ENCODE measurements around the gene SORCS2. TPM values are rescaled to one million over a fixed set of nuclear protein-coding genes. Genes with fewer than 3 reads are reported as not detected.
A peak's percentile ranks its signal among the peaks of the same experiment; 100 is the strongest.

Gene SORCS2
- total and polyA plus RNA-seq, 7 donors, result 0.18 to 1.5 (median 0.36) TPM

DNA sequence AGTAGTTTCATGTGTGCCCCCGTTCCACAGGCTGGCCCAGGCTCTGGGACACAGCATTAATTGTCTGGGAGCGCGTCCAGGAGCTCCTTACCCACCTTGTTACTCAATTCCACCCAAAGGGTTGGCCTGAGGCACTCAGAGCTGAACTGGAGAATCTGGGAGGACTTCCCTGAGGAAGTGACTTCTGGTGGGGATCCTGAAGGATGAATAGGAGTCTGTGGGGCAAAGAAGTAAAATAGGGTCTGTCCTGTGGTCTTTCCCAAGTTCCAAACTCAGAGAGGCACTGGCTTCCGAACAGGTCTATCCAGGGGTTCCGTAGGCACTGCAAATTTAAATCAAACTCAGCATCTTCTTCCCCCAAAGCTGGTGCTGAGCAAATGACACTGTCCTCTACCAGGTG is 543.1 kb downstream of the SORCS2 start:
- H3K9me3 ChIP-seq, result no peaks in the 10 kb centered on the region
- H3K4me1 ChIP-seq, result no peaks in the 10 kb centered on the region
- intact Hi-C loops (cut with DNase I), result no loop called here
- 95 to 96% (median 96%) methylated on average over 5 of the region's 5 CpGs for WGBS, 3 donors
- ATAC-seq (no peak), DNase-seq (no peak)
- H3K27me3 ChIP-seq (ENCODE audit: insufficient read depth in 3 of 3, low read length in 2 of 3), result peaks cover 0 to 1% (median 0%) of the 10 kb centered on the region in 3 donors
- H3K36me3 ChIP-seq (ENCODE audit: insufficient read depth in 1 of 2, low read depth in 1 of 2), result no peaks in the 10 kb centered on the region
- TF ChIP-seq, protein P1, sequence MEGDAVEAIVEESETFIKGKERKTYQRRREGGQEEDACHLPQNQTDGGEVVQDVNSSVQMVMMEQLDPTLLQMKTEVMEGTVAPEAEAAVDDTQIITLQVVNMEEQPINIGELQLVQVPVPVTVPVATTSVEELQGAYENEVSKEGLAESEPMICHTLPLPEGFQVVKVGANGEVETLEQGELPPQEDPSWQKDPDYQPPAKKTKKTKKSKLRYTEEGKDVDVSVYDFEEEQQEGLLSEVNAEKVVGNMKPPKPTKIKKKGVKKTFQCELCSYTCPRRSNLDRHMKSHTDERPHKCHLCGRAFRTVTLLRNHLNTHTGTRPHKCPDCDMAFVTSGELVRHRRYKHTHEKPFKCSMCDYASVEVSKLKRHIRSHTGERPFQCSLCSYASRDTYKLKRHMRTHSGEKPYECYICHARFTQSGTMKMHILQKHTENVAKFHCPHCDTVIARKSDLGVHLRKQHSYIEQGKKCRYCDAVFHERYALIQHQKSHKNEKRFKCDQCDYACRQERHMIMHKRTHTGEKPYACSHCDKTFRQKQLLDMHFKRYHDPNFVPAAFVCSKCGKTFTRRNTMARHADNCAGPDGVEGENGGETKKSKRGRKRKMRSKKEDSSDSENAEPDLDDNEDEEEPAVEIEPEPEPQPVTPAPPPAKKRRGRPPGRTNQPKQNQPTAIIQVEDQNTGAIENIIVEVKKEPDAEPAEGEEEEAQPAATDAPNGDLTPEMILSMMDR (IDR thresholded peaks at IDR 0.05), result no peak
- no peak overlapping the region for H3K4me3 ChIP-seq
- H3K27ac ChIP-seq, result no peak overlapping the region

- Histone ChIP-seq H3K27ac (no peak overlapping the region), H3K4me3 (no peak overlapping the region), H3K27me3 (ENCODE audit: insufficient read depth in 3 of 3, low read length in 2 of 3) (peaks cover 0 to 1% (median 0%) of the 10 kb centered on the region in 3 donors), H3K36me3 (ENCODE audit: insufficient read depth in 1 of 2, low read depth in 1 of 2) (no peaks in the 10 kb centered on the region), H3K4me1 (no peaks in the 10 kb centered on the region), H3K9me3 (no peaks in the 10 kb centered on the region)
- 89 to 94% (median 94%) methylated on average over 8 of the region's 8 CpGs for WGBS, 3 donors
- DNase-seq (peak in 1 of 2 donors; percentile 26), ATAC-seq (no peak)
- intact Hi-C loops (cut with DNase I), result no loop called here
- TF ChIP-seq, protein P1 (IDR thresholded peaks at IDR 0.05), result no peak
Observed at GRCh38 chr4:7735961-7736360, 543.6 kb downstream of the SORCS2 start.

DNA sequence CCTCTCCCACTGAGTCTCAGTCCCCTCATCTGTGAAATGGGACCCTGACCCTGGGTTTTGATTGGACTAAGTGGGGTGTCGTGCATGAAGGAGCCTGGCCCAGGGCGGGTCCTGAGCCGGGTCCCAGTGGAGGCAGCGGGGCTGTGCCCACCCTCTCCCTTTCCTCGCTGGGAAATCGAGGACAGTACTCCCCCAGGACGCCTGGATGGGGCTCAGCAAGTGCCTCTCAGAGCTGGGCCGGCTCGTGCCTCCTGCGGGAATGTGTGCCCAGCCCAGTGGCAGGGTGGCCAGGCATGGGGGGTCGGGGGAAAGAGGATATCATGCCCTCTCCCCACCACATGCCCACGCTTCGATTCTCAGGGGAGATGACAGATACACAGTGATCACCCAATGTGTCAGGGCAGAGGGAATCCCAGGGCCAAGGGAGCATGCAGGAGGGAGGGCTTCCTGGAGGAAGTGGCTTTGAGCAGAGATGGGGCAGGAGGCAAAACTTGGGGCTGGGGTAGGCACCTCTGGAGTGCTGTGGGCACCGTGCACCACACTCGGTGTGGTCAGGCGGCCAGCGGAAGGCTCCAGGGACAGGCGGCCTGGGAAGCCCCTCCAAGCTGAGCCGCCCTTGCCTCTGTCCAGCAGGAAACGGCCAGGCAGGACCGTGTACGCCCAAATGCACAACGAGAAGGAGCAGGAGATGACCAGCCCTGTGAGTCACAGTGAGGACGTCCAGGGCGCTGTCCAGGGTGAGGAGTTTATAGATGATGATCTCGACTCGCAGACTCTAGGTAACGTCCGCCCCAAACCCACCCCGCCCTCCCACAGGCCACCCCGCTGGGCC is 544.3 kb downstream of the SORCS2 start:
- TF ChIP-seq, protein P1 (IDR thresholded peaks at IDR 0.05), result no peak

GRCh38 chr4:7737268-7737645 is 544.9 kb downstream of the SORCS2 start:
- Histone ChIP-seq H3K9me3 (no peaks in the 10 kb centered on the region), H3K4me1 (no peaks in the 10 kb centered on the region), H3K36me3 (ENCODE audit: insufficient read depth in 1 of 2, low read depth in 1 of 2) (no peaks in the 10 kb centered on the region), H3K4me3 (no peak overlapping the region), H3K27ac (no peak overlapping the region), H3K27me3 (ENCODE audit: insufficient read depth in 3 of 3, low read length in 2 of 3) (peaks cover 0 to 1% (median 0%) of the 10 kb centered on the region in 3 donors)
- TF ChIP-seq, protein P1 (IDR thresholded peaks at IDR 0.05), result no peak
- intact Hi-C loops (cut with DNase I), result no loop called here
- no peak for ATAC-seq
- 77 to 80% (median 78%) methylated on average over 14 of the region's 14 CpGs for WGBS, 3 donors
- peak in 1 of 2 donors; percentile 23 for DNase-seq

More for the DNA sequence above, 544.3 kb downstream of the SORCS2 start:
- no peak overlapping the region for H3K27ac ChIP-seq
- ATAC-seq (no peak), DNase-seq (peak in 1 of 2 donors; percentile 29)
- no peaks in the 10 kb centered on the region for H3K36me3 ChIP-seq (ENCODE audit: insufficient read depth in 1 of 2, low read depth in 1 of 2)
- H3K4me1 ChIP-seq, result no peaks in the 10 kb centered on the region
- no peak overlapping the region for H3K4me3 ChIP-seq
- intact Hi-C loops (cut with DNase I), result no loop called here
- H3K27me3 ChIP-seq (ENCODE audit: insufficient read depth in 3 of 3, low read length in 2 of 3), result peaks cover 0 to 1% (median 0%) of the 10 kb centered on the region in 3 donors
- 80 to 82% (median 81%) methylated on average over 26 to 31 of the region's 31 CpGs for WGBS, 3 donors
- no peaks in the 10 kb centered on the region for H3K9me3 ChIP-seq

Data from psoas muscle (tissue), 8 donors.